Right lobe of liver (tissue), 6 donors: ENCODE results near the gene SPSB3. TPM values are rescaled to one million over a fixed set of nuclear protein-coding genes. Genes with fewer than 3 reads are reported as not detected.
A peak's percentile ranks its signal among the peaks of the same experiment; 100 is the strongest.

Experiments used
- ATAC-seq, 4 donors: fragments of 200-7000 bp; cut with Tn5 transposase; one replicate each; pipeline ENCODE4 v1.9.1; 2020; ENCODE audit warnings: mild to moderate bottlenecking in 4 of 4, moderate library complexity in 4 of 4
- DNase-seq, 3 donors: peaks; one replicate each; pipeline ENCODE4 v3.0.0-alpha.2; 2020
- H3K27ac ChIP-seq, 3 donors: fragments of 200-600 bp; one replicate each; pipeline ENCODE4 v1.8.0; 2022
- H3K27me3 ChIP-seq, 2 donors: fragments of 200-600 bp; one replicate each; pipeline ENCODE4 v1.8.0; 2022
- H3K36me3 ChIP-seq, 4 donors: fragments of 200-600 bp; sonication (generic) in 1 of 4; one replicate each; pipeline versions ENCODE4 v1.5.1 to v1.8.0; 2017 to 2022; ENCODE audit warnings: control low read depth in 1 of 4
- H3K4me1 ChIP-seq, 4 donors: fragments of 200-600 bp; sonication (generic) in 1 of 4; one replicate each; pipeline versions ENCODE4 v1.5.1 to v1.8.0; 2017 to 2022; ENCODE audit warnings: control low read depth in 1 of 4
- H3K4me3 ChIP-seq, 3 donors: fragments of 200-600 bp; one replicate each; pipeline ENCODE4 v1.8.0; 2022
- H3K9me3 ChIP-seq, 4 donors: fragments of 200-600 bp; sonication (generic) in 1 of 4; one replicate each; pipeline versions ENCODE4 v1.5.1 to v1.8.0; 2017 to 2022; ENCODE audit warnings: control low read depth in 1 of 4
- POLR2A ChIP-seq: fragments of 450-650 bp; IDR thresholded peaks from one replicate; pipeline ENCODE4 v1.6.1; 2017; ENCODE audit warnings: antibody characterized with exemption, mild to moderate bottlenecking
- WGBS: methylation state at CpG from one replicate; pipeline ENCODE4 v1.1.6; 2018; ENCODE audit warnings: low coverage, low lambda C conversion rate; ENCODE audit not compliant: insufficient coverage; ENCODE audit errors: missing lambda C conversion rate; 5-methylcytosine and 5-hydroxymethylcytosine counted together
- intact Hi-C, 2 donors: fragments of 100-400 bp; cut with DNase I; formaldehyde crosslinking; loops; one replicate each; pipeline versions ENCODE4 v1.11.2 to v1.14.1; 2022
- total RNA-seq, 6 experiments: library from RNA; depleted of rRNA in 2 of 6; stranded (reverse); fragments of >200 nt in 2 of 6; fragmentation: NEBNext Ultra II Directional in 3 of 6; extraction: Animal tissue kit (Norgen Biotek cat#: 25700) in 3 of 6; gene quantifications; one replicate each; pipeline versions ENCODE4 v1.1.0 to v1.2.4, GENCODE V29; 2016 to 2023
- TF ChIP-seq, protein P1 (sequence below), 4 donors: fragments of 200-600 bp in 3 of 4; fragments of 450-650 bp in 1 of 4; IDR thresholded peaks; one replicate each; pipeline versions ENCODE4 v1.5.1 to v1.8.0; 2016 to 2022; ENCODE audit warnings: antibody characterized with exemption in 4 of 4, mild to moderate bottlenecking in 2 of 4
- donor health status: DM: no; HTN: yes; CAD: no.
- donor health status: DM: no; HTN: no; CAD: no.
- donor health status: DM: no; HTN: no; CAD: no.
- donor health status: DM: no; HTN: yes; CAD: no.
- donor health status: DM: no; HTN: yes; CAD: no.

The SPSB3 gene
- total RNA-seq, 6 experiments from 2014 or later, result 18.6 to 42.5 (median 34.5) TPM

GRCh38 chr16:1794908-1795666 lies 12.7 kb upstream of the SPSB3 start:
- H3K9me3 ChIP-seq, result no peaks in the 10 kb centered on the region
- H3K27ac ChIP-seq, result peak overlapping the region in 1 of 3 donors; percentile 31
- H3K4me3 ChIP-seq, result peak overlapping the region in 2 of 3 donors; percentile 73 to 74
- H3K27me3 ChIP-seq, result no peaks in the 10 kb centered on the region
- intact Hi-C loops, result no loop called here
- H3K36me3 ChIP-seq, result peaks cover 0 to 9% (median 2%) of the 10 kb centered on the region in 4 donors
- ATAC-seq (peak in 1 of 4 donors; percentile 3), DNase-seq (peak in 1 of 3 donors; percentile 24)
- H3K4me1 ChIP-seq, result peaks cover 0 to 38% (median 6%) of the 10 kb centered on the region in 4 donors
- TF ChIP-seq POLR2A, result no peak
- TF ChIP-seq, protein P1, sequence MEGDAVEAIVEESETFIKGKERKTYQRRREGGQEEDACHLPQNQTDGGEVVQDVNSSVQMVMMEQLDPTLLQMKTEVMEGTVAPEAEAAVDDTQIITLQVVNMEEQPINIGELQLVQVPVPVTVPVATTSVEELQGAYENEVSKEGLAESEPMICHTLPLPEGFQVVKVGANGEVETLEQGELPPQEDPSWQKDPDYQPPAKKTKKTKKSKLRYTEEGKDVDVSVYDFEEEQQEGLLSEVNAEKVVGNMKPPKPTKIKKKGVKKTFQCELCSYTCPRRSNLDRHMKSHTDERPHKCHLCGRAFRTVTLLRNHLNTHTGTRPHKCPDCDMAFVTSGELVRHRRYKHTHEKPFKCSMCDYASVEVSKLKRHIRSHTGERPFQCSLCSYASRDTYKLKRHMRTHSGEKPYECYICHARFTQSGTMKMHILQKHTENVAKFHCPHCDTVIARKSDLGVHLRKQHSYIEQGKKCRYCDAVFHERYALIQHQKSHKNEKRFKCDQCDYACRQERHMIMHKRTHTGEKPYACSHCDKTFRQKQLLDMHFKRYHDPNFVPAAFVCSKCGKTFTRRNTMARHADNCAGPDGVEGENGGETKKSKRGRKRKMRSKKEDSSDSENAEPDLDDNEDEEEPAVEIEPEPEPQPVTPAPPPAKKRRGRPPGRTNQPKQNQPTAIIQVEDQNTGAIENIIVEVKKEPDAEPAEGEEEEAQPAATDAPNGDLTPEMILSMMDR (IDR thresholded peaks at IDR 0.05), result no peak
- 37% methylated on average over 9 of the region's 32 CpGs for WGBS

- peaks cover 0 to 13% (median 3%) of the 10 kb centered on the region in 4 donors for H3K36me3 ChIP-seq
- peak overlapping the region; percentile 45 to 74 (median 73) for H3K4me3 ChIP-seq
- TF ChIP-seq, protein P1 (IDR thresholded peaks at IDR 0.05), result no peak
- no peak for TF ChIP-seq POLR2A
- DNase-seq (peak; percentile 82 to 93 (median 90)), ATAC-seq (peak; percentile 73 to 82 (median 76))
- intact Hi-C loops, result no loop called here
- no peaks in the 10 kb centered on the region for H3K9me3 ChIP-seq
- WGBS, result 40% methylated on average over 3 of the region's 18 CpGs
- peak overlapping the region in 2 of 3 donors; percentile 73 to 78 for H3K27ac ChIP-seq
- no peaks in the 10 kb centered on the region for H3K27me3 ChIP-seq
- peaks cover 0 to 38% (median 6%) of the 10 kb centered on the region in 4 donors for H3K4me1 ChIP-seq
Observed at GRCh38 chr16:1794221-1794871, 12.0 kb upstream of the SPSB3 start.

GRCh38 chr16:1793578-1794220 lies 11.3 kb upstream of the SPSB3 start, which contains the start of gene IGFALS:
Gene IGFALS (minus strand): TSS chr16:1793705. CDS start chr16:1793652, 53 bp downstream.
- no peak for TF ChIP-seq POLR2A
- TF ChIP-seq, protein P1 (IDR thresholded peaks at IDR 0.05), result no peak
- peak within 1 kb of the TSS; percentile 47 to 78 (median 73) for H3K27ac ChIP-seq
- no peaks in the 10 kb centered on the region for H3K9me3 ChIP-seq
- WGBS, result no CpG with 5 or more reads among the region's 28 CpGs
- peak; percentile 77 to 80 (median 79) for ATAC-seq
- intact Hi-C loops, result no loop called here
- peak; percentile 83 to 89 (median 89) for DNase-seq
- H3K27me3 ChIP-seq, result no peaks in the 10 kb centered on the region
- peak within 1 kb of the TSS; percentile 45 to 74 (median 73) for H3K4me3 ChIP-seq
- peaks cover 0 to 14% (median 6%) of the 10 kb centered on the region in 4 donors for H3K36me3 ChIP-seq
- H3K4me1 ChIP-seq, result peaks cover 0 to 38% (median 6%) of the 10 kb centered on the region in 4 donors

GRCh38 chr16:1792836-1793577 lies 10.6 kb upstream of the SPSB3 start:
- DNase-seq (peak in 2 of 3 donors; percentile 27 to 50), ATAC-seq (peak in 3 of 4 donors; percentile 1 to 3 (median 3))
- no peaks in the 10 kb centered on the region for H3K9me3 ChIP-seq
- peaks cover 0 to 38% (median 6%) of the 10 kb centered on the region in 4 donors for H3K4me1 ChIP-seq
- 48% methylated on average over 9 of the region's 33 CpGs for WGBS
- peak overlapping the region in 2 of 3 donors; percentile 73 to 78 for H3K27ac ChIP-seq
- no peak for TF ChIP-seq POLR2A
- TF ChIP-seq, protein P1 (IDR thresholded peaks at IDR 0.05), result no peak
- H3K27me3 ChIP-seq, result no peaks in the 10 kb centered on the region
- H3K36me3 ChIP-seq, result peaks cover 0 to 14% (median 7%) of the 10 kb centered on the region in 4 donors
- H3K4me3 ChIP-seq, result peak overlapping the region; percentile 45 to 74 (median 73)
- intact Hi-C loops, result no loop called here
